ENCODE results near the gene UNKL.

GRCh38 chr16:1398351-1398750 is 16.2 kb downstream of the UNKL start:
- TF ChIP-seq CTCF (IDR thresholded peaks at IDR 0.05 in 8 of 11, conservative IDR thresholded peaks at IDR 0.05 in 3 of 11) (no peak), POLR2AphosphoS5 (IDR thresholded peaks at IDR 0.05) (no peak)
